Measurements from ENCODE around the gene UBE2E2.

UBE2E2 gene

DNA sequence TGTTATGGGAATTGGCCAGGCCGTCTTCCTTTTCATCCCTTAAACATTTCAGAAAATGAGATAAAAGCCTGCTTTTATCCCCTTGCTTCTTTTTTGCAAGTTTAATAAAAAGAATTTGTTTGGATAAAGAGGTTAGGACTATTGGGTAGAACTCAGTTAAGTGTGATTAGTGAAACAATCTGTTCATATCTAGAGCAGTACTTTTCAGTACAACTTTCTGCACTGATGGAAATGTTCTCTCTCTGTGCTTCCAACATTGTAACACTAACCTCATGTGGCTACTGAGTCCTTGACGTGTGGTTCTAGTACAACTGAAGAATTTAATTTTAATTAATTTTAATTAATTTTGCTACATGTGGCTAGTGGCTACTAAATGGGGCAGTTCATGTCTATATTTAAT is 246.9 kb downstream of the UBE2E2 start:
- no peak for DNase-seq

DNA sequence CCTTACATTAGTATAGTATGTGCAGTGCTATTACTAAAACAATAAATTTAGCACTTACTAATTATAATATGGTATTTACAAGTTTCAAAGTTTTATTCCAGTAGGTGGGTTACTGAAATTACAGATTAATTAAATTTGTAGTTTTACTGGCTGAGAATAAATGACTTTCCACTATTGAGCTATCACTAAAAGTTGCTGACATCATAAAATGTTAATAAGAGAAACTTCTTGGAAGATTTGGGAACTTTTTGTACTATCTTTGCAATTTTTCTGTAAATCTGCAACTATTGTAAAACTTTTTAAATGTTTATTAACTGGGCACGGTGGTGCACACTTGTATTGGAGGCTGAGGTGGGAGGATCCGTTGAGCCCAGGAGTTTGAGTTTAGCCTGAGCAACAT is 247.7 kb downstream of the UBE2E2 start:
- DNase-seq: no peak

DNA sequence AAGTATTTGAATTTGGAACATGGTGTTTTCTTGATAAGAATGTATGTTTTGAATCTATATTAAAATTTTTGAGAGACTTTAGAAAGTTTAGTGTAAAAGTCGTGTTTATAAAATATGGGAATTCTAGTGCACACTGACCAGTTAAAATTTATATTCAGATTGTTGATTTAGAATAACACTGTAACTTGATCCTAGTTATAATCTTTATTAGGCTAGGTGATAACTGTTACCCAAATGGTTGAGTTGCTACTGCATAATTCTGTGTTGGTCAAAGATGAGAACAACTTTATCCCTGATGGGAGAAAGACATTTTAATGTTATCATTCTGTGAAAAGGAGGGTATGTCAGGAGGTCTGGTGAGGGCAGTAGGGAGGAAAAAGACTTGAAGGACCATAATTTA is 249.3 kb downstream of the UBE2E2 start:
- no peak for DNase-seq

DNA sequence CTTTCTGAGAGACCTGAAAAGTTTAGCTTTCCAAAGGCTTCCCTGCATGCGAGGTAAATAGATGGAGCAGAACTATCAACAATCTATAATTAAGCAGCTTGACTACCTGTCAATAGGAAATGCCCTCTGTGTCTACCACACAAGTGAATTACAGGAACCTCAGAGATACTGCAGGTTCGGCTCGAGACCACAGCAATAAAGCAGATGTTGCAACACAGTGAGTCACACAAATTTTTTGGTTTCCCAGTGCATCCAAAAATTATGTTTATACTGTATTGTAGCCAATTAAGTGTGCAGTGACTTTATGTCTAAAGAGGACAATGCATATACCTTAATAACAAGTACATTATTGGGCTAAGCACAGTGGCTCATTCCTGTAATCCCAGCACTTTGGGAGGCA is 252.0 kb downstream of the UBE2E2 start:
- no peak for DNase-seq

DNA sequence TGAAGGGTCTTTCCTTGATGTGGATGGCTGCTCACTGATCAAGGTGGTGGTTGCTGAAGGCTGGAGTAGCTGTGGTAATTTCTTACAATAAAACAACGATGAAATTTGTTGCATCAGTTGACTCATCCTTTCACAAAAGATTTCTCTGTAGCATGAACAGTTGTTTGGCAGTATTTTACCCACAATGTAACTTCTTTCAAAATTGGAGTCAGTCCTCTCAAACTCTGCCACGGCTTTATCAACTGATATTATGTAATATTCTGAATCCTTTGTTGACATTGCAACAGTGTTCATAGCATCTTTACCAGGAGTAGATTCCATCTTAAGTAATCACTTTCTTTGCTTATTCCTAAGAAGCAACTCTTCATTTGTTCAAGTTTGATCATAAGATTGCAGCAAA is 252.6 kb downstream of the UBE2E2 start:
- no peak for DNase-seq

DNA sequence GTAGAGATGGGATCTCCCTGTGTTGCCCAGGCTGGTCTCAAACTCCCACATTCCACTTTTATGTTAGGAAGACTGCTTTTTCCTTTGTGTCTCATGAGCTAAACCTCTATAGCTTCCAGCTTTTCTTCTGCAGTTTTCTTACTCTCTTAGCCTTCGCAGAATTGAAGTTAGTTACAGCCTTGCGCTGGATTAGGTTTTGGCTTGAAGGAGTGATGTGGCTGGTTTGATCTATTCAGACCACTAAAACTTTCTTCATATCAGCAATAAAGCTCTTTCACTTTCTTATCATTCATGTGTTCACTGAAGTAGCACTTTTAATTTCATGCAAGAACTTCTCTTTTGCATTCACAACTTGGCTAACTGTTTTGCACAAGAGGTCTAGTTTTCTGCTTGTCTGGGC is 254.6 kb downstream of the UBE2E2 start:
- no peak for DNase-seq

DNA sequence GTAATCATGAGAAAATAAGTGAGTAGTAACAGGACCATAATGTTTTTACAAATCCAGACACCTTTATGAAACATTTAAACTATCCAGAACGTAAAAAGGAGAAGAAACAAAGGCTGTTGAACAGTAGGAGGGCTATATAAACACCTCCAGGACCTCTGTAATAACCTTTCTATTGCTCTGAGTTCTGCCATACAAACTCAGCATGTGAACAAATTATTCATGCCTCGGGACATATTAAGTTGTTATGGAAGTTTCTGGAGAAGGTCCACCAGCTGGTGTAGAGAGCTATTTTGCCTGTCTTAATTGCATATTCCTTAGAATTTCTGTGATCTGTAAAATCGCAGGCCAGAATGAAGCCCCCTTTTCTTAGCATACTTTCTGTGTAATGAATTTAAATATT is 256.3 kb downstream of the UBE2E2 start:
- no peak for DNase-seq

DNA sequence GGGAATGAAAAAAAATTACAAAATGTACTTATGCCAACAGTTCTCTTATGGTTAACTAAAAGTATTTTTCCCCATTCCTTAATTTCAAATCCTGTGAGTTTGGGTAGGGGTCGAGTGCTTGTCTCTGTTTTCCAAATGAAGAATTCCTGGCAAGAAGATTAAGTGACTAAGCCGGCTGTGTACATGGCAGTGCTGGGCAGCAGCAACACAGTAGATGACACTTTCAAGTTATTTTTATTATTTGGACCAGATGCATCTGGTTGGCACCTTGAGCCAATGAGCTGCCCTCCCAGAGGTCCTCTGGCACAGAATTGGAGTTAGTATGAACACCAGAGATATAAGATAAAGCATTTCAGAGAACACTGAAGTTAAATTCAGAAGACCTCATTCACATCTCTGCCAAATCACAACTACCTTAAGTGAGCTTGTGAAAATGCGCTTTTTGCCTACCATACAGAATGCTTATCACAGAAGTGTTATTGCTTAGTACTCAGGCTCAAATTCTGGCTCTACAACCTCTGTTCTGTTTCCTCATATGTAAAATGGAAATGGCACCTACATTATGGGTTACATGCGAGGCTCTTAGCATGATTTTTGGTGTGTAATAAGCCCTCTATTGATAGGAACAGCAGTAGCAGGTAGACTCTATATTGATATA is 256.9 kb downstream of the UBE2E2 start:
- no peak for DNase-seq

DNA sequence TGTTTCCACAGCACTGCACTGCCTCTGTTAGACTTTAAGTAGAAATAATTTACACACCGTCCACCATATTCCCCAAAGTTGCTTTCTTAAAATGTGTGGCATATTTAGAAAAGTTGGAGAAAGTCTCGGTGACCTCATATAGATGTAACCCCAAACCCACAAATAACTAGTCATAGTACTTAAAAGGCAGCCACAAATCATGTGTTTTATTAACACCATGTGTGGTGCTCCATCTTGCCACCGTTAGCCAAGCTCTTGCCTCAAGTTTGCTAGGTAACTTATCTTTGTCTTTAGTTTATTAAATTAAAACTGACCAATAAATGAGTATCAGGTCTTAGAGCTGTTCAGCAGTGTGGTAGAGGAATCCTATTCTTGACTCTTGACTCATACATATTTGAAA is 257.9 kb downstream of the UBE2E2 start:
- no peak for DNase-seq

DNA sequence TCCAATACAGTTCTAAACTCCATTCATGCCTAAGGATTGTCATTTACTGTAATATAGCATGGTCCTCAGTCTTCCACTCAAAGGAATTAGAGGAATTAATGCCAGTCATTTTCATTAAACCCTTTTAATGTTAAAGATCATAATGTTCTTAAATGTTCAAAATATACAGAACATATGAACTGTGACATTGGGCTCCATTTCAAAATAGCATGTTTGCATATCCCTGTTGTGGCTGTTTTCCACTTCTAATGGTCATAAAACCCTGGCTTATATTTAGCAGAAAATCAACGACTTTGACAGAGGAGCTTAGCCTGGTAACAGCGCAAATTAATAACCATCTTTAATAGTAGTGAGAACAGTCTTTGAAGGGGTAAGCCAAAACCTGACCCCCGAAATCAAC is 260.7 kb downstream of the UBE2E2 start:
- DNase-seq: no peak

DNA sequence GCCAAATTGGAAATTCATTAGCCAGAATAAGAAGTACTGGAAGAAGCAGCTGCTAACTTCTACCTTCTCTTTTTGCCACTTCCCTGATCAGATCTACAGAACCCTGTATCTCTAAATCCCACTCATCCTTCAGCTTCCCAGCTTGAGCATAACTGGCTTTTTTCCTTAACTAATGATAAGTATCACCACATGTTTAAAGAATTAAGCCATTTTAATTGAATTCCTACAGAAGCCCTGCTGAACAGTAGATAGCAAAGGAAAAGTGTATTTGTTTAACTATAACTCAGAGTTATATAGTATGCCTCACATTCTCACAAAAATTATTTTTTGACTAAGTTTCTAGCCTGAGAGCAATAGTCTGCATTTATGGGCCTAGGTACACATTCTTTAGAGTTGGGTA is 262.4 kb downstream of the UBE2E2 start:
- no peak for DNase-seq

DNA sequence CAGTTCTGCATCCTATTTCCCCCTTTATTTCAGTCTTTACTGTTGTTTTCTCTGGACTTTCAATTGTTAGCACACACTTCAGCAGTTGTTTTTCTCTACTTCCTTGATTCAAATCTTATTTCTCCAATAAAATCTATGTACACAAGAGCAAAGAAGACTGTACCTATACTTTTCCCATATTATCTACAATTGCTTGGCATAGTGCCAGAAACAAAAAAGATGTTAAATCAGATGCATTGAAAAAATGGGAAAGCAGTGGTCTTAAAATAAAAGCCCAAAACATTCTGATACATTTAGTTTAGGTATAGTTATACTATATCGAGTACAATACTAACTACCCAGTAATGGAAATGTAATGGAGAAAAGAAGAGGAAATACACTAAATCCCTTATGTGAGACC is 265.1 kb downstream of the UBE2E2 start:
- DNase-seq: no peak

DNA sequence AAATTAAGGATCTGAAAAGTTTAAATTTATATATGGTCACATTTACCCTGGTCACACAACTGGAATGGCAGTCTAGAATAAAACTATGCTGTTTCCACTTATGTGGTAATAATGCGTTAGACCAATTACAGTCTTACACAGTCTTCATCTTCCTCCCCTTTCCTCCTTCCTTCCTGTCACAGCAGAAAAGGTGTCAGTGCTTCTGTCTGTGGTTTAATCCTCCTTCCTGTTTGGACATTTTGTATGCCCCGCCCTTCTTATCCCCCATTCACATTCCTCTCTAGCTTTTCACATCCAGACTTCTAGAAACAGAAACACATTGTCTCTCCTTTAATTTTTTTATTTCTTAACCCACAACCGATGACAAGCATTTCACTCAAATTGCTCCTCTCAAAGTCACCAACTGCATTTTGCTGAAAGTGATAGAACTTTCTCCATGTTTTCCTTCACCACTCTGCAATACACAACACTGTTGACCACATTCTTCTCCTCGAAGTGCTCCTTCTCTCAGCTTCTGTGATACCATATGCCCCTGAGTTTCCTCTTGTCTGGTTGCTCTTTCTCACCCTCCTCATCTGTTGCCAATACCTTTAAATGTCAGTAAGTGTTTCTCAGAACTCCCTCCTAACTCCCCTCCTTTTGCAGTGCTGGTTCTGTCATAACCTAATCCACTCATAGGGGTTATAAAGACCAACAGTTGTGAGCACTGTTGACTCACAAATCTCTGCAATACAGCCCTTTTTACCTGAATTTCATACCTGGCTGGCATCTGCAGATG is 271.6 kb downstream of the UBE2E2 start:
- DNase-seq: no peak

DNA sequence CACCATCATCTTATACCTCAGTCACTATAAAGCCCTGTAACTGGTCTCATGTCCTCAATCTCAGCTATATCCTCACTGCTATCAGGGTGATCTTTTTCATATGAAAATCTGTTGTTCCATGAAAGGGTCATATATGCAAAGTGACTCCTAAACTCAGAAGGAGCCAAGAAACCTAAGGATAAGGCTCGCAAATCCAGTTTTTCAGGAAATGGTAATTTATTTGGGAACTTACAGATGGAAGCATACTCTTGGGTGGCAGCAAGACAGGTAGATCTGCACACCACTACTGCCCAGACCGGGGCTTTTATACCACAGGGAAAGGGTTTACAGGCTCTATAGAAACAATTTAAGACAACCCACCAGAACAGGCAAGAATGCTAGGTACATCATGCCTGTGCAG is 272.3 kb downstream of the UBE2E2 start:
- no peak for DNase-seq

DNA sequence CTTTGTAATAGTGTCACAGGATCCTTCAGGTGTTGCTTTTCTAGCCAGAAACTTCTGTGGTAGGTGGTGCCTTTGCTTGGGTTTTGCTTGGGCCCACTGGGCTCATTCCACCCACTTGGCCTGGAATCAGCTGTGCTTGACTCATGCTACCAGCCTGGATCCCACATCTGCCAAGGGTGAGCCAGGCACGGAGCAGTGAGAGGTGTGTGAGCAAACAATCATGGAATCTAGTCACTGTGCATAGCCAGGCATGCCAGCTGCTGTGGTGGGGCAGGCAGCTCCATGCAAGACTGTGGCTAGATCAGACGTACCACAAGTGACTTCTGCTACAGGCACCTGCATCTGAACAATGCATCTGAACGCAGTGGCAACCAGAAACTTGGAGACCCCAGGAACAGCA is 275.9 kb downstream of the UBE2E2 start:
- DNase-seq: no peak

DNA sequence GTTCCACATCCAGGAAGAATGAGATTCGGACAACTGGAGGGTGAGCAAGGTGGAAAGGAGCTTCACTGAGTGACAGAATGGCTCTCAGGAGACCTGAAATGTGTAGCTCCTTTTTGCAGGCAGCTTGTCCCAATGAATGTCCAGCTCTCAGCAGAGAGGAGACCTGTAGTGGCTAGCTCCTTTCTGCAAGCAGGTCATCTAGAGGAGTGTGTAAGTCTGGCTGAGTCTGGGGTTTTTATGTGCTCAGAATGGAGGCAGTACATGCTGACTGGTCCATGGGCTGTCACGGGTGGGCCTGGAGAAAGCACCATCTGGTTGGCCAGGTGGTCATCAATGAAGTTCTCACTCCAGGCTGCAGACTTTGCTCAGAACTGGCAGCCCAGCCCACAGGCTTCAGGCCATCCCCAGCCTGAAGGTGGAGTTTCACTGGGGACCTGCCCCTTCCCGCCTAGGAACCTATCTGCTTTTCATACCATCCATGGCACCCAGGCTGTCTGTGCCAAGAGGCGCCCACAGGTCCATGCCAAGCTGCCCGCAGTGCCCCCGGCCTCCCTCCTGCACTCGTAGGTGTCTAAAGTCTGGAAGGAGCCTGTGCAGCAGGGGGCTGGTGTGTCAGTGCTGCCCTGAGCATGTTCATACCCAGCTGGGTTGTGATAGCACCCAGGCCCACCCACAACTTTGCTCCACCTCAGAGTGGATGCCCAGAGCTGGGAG is 276.6 kb downstream of the UBE2E2 start:
- DNase-seq: no peak

DNA sequence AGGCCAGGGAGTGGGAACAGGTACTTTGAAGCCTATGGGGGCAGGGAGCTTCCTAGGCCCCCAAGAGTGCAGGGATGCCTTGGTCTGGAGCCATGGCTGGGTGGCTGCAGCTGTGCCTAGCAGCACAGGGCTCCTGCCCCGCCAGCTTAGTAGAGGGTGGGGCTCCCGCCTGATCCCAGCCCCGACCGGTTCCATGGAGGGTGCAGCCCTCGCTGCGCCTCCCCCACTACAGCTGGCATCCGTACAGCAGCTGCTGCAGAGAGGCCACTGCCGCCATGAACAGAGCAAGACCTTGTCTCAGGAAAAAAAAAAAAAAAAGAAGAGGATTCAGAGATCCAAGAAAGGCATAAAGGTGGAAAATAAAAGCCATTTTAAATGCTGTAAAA is 277.2 kb downstream of the UBE2E2 start:
- DNase-seq: no peak

DNA sequence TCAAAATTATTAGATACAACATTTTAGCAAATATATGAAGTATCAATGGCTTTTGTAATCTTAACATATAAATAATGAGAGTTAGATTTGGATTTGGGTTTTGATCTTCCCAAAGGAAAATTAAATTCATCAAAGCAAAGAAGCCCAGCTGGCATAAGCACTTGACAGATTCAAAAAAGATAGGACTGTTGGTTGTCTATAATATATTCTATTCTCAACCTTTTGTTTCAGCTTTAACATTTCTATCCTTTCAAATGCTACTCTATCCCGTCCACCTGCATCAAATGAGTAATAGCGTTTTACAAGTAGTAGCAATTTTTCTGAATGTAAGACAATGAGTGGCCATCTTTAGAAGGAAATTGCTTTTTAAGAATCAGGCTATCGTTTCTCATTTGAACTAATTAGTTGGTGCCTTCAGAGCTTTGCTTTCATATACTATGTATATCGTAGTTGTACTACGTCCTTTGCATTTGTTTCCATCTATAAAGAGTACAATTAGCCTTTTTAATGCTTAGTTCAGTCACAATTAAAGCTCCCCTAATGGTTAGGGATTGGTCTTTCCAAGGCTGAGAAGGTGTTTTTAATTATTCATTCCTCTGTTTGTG is 278.0 kb downstream of the UBE2E2 start:
- no peak for DNase-seq

DNA sequence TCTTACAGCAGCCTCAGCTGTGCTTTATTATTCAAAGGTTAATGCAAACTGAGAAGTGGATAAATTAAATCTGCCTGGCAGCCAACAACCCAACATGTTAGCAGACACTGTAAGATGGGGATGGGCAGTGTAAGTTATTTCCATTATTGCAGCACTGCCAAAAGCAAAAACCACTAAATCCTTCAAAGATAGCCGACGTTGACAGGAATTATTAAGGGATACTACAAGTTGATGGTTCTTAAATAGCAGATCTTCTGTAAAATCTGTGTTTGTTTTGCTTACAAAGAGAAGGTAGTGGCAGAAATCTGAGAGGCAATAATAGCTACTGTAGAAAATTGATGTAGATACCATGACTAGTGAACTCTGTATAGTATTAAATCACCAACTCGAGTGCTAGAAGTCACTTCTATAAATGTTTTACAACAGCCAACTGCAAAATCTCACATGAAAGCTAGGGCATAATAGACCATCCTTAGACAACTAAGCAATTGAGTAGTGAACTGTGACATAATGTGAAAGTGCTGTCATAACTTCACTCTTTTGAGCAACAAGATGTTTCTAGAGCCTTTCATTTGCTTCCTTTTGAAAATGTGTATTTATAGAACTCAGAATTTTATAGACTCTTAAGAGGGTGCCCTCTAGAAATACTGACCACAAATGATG is 278.6 kb downstream of the UBE2E2 start:
- no peak for DNase-seq

DNA sequence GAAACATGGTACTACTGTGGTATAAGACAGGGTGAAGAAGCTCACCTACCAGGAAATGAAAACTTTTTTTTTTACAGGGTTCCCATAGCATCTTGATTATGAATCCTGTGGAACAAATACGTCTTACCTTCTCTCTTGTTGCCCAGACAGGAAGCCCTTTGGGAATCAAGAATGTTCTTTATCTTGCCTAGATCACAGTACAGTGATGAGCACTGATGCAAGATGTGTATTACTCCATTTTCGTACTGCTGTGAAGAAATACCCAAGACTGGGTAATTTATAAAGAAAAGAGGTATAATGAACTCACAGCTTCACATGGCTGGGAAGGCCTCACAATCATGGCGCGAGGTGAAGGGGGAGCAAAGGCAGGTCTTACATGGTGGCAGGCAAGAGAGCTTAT is 281.3 kb downstream of the UBE2E2 start:
- no peak for DNase-seq

DNA sequence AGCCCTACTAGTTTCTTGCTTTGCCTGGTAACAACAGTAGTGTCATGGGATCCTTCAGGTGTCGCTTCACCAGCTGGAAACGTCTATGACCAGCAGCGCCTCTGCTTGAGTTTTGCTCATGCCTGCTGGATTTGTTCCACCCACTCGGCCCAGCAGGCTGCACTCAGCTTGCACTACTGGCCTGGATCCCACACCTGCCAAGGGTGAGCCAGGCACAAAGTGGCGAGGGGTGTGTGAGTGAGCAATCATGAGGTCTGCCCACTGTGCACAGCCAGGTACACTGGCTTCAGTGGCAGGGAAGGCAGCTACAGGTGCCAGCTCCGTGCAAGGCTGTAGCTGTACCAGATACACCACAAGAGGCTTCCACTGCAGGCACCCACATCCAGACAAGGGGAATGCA is 282.8 kb downstream of the UBE2E2 start:
- DNase-seq: no peak

DNA sequence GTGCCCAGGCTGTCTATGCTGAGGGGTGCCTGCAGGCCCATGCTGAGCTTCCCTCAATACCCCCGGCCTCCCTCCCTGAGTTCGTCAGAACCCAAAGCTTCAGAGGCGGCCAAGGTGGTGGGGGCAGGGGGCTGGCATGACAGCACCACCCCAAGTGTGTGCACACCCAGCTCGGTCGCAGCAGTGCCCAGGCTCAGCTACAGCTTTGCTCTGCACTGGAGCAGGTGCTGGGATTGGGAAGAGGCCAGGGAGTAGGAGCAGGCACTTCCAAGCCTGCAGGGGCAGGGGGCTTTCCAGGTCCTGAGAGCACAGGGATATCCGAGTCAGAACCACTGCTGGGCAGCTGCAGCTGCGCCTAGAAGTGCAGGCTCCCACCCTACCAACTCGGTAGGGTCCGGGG is 283.9 kb downstream of the UBE2E2 start:
- no peak for DNase-seq

DNA sequence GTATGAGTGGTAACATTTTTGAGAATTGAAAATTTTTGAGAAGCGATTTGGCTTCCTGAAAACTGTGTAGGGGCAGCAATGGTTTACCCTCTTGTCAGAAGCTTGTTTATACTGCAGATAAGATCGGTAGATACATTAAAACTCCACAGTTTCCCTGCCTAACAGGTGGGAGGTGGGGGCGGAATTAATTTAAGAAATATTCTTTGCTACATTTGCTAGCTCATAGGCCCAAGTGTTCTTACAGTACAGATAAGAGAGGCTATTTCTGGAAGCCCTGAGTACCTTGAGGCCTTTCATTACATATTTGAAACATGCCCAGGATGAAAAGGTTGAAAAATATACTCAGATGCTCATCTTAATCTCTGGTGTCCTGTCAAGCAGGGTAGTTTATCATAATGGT is 285.5 kb downstream of the UBE2E2 start:
- DNase-seq: no peak

Data from stimulated activated CD4-positive, alpha-beta T cell treated with anti-CD3 and anti-CD28 coated beads, Interleukin-2, amount 100 ng/mL, for 48 hours (primary cell).